Keratinocyte (primary cell): Measurements from ENCODE around the gene HSPG2. TPM values are rescaled to one million over a fixed set of nuclear protein-coding genes. Genes with fewer than 3 reads are reported as not detected.

Source experiments
- DNase-seq: peaks from one replicate; pipeline ENCODE4 v3.0.0-alpha.2; 2011; ENCODE audit warnings: low read depth, missing footprints, low spot score
- FAIRE-seq: peaks from 2 replicates; lab custom pipeline; 2011; peaks lifted over from hg19 to GRCh38; lab: Jason Lieb, UNC
- H2AFZ ChIP-seq: 2 replicates; pipeline ENCODE4 v1.6.0; 2012; ENCODE audit warnings: low read length, control low read depth, inconsistent platforms; ENCODE audit not compliant: control insufficient read depth
- H3K27ac ChIP-seq: 2 replicates; pipeline ENCODE4 v1.5.1; 2011; ENCODE audit warnings: low read length; ENCODE audit not compliant: control insufficient read depth, insufficient read depth
- H3K27me3 ChIP-seq: 3 replicates; pipeline ENCODE4 v1.6.0; 2011; ENCODE audit warnings: low read length; ENCODE audit not compliant: control insufficient read depth, insufficient read depth; ENCODE audit errors: extremely low read depth
- H3K36me3 ChIP-seq, 2 experiments: 2 replicates in 1 of 2; 3 replicates in 1 of 2; pipeline ENCODE4 v1.5.1; 2011; ENCODE audit warnings: low read length in 2 of 2, mild to moderate bottlenecking in 1 of 2; ENCODE audit not compliant: control insufficient read depth in 2 of 2, insufficient read depth in 2 of 2; ENCODE audit errors: extremely low read depth in 1 of 2
- H3K4me1 ChIP-seq: 3 replicates; pipeline ENCODE4 v1.5.1; 2011; ENCODE audit warnings: low read length; ENCODE audit not compliant: control insufficient read depth, insufficient read depth; ENCODE audit errors: extremely low read depth
- H3K4me2 ChIP-seq: 3 replicates; pipeline ENCODE4 v1.6.0; 2011; ENCODE audit warnings: low read depth, low read length; ENCODE audit not compliant: control insufficient read depth, insufficient read depth; ENCODE audit errors: extremely low read depth
- H3K4me3 ChIP-seq, 3 experiments: fragments of 200-600 bp in 1 of 3; sonication (generic) in 1 of 3; 2 replicates in 2 of 3; 3 replicates in 1 of 3; pipeline ENCODE4 v1.5.1; 2011 to 2016; ENCODE audit warnings: low read length in 3 of 3, mild to moderate bottlenecking in 3 of 3, control low read depth in 2 of 3, inconsistent platforms in 1 of 3, low read depth in 1 of 3, mixed read lengths in 1 of 3, mixed run types in 1 of 3, moderate library complexity in 1 of 3; ENCODE audit not compliant: control insufficient read depth in 2 of 3, insufficient read depth in 2 of 3; ENCODE audit errors: extremely low read depth in 1 of 3
- H3K79me2 ChIP-seq: 2 replicates; pipeline ENCODE4 v1.6.0; 2012; ENCODE audit warnings: low read length; ENCODE audit not compliant: control insufficient read depth, insufficient read depth
- H3K9ac ChIP-seq: 3 replicates; pipeline ENCODE4 v1.6.0; 2011; ENCODE audit warnings: low read length; ENCODE audit not compliant: control insufficient read depth, insufficient read depth; ENCODE audit errors: extremely low read depth
- H3K9me1 ChIP-seq: 3 replicates; pipeline ENCODE4 v1.6.0; 2011; ENCODE audit warnings: low read length; ENCODE audit not compliant: control insufficient read depth, insufficient read depth; ENCODE audit errors: extremely low read depth
- H3K9me3 ChIP-seq: 2 replicates; pipeline ENCODE4 v1.5.1; 2012; ENCODE audit warnings: low read depth, low read length; ENCODE audit not compliant: control insufficient read depth
- H4K20me1 ChIP-seq: 3 replicates; pipeline ENCODE4 v1.6.0; 2011; ENCODE audit warnings: low read length; ENCODE audit not compliant: control insufficient read depth, insufficient read depth; ENCODE audit errors: extremely low read depth
- CTCF ChIP-seq, 3 experiments: IDR thresholded peaks in 1 of 3; conservative IDR thresholded peaks in 1 of 3; optimal IDR thresholded peaks in 1 of 3; 2 replicates in 2 of 3; 3 replicates in 1 of 3; pipeline versions ENCODE3 to v1.5.1; 2011; ENCODE audit warnings: low read length in 3 of 3, mild to moderate bottlenecking in 3 of 3, moderate library complexity in 2 of 3, control low read depth in 1 of 3, inconsistent platforms in 1 of 3; ENCODE audit not compliant: insufficient read depth in 2 of 3; ENCODE audit errors: extremely low read depth in 1 of 3
- EZH2 ChIP-seq: IDR thresholded peaks from one replicate; pipeline ENCODE4 v1.6.1; 2012; ENCODE audit warnings: inconsistent platforms, mild to moderate bottlenecking, low read length, moderate library complexity
- dilution Hi-C: fragments of 300-500 bp; cut with MboI; formaldehyde crosslinking; loops from one replicate; pipeline ENCODE4 v1.7.0; 2020; ENCODE audit warnings: low sequenced_read_pairs; ENCODE audit not compliant: extremely low pct_ligation_motif_present
- polyA plus RNA-seq, 5 experiments: library from polyadenylated mRNA; depleted of rRNA in 3 of 5; stranded (reverse) in 3 of 5; stranded (forward) in 1 of 5; unstranded in 1 of 5; fragments of >200 nt; gene quantifications; 1 replicate in 1 of 5; 2 replicates in 3 of 5; 3 replicates in 1 of 5; pipeline versions ENCODE4 v1.2.1 to v1.2.3, GENCODE V29; 2011 to 2012; ENCODE audit warnings: missing spikeins in 2 of 5, low read depth in 1 of 5, low replicate concordance in 1 of 5

Gene HSPG2
- polyA plus RNA-seq, 1 donor (not counting 4 experiments of a cell fraction or from before 2014, with no cell fraction given) = 9.0 TPM

GRCh38 chr1:21783679-21784603 is 153.2 kb downstream of the HSPG2 start:
- no peak for TF ChIP-seq EZH2
- TF ChIP-seq CTCF (optimal IDR thresholded peaks at IDR 0.05 in 1 of 3, IDR thresholded peaks at IDR 0.05 in 1 of 3, conservative IDR thresholded peaks at IDR 0.05 in 1 of 3; ENCODE audit: extremely low read depth in 1 of 3, insufficient read depth in 2 of 3, low read length in 3 of 3) = no peak
- no peaks in the 10 kb centered on the region for H3K9me3 ChIP-seq
- dilution Hi-C loops = no loop called here
- no peaks in the 10 kb centered on the region for H4K20me1 ChIP-seq
- H3K4me1 ChIP-seq = peaks cover 15% of the 10 kb centered on the region
- peak overlapping the region; percentile 100 for H3K9ac ChIP-seq
- no peaks in the 10 kb centered on the region for H3K36me3 ChIP-seq
- peaks cover 38% of the 10 kb centered on the region for H3K79me2 ChIP-seq
- H3K27ac ChIP-seq = peak overlapping the region; percentile 100
- H3K27me3 ChIP-seq = no peaks in the 10 kb centered on the region
- FAIRE-seq = peak; percentile 5
- peak overlapping the region; percentile 93 to 100 (median 99) for H3K4me3 ChIP-seq
- DNase-seq = peak; percentile 80
- peak overlapping the region; percentile 100 for H3K4me2 ChIP-seq
- peak overlapping the region; percentile 22 for H2AFZ ChIP-seq
- H3K9me1 ChIP-seq = no peaks in the 10 kb centered on the region

- Histone ChIP-seq H3K9me1 (no peaks in the 10 kb centered on the region), H3K79me2 (peaks cover 47% of the 10 kb centered on the region), H3K4me3 (peak within 1 kb of the TSS; percentile 93 to 100 (median 99)), H3K4me1 (peaks cover 8% of the 10 kb centered on the region), H3K9ac (peak within 1 kb of the TSS; percentile 100), H3K27ac (peak within 1 kb of the TSS; percentile 100), H4K20me1 (no peaks in the 10 kb centered on the region), H3K36me3 (no peaks in the 10 kb centered on the region), H2AFZ (peak within 1 kb of the TSS; percentile 94), H3K4me2 (peak within 1 kb of the TSS; percentile 100), H3K9me3 (no peaks in the 10 kb centered on the region), H3K27me3 (no peaks in the 10 kb centered on the region)
- FAIRE-seq = peak; percentile 49
- dilution Hi-C loops = no loop called here
- TF ChIP-seq CTCF (optimal IDR thresholded peaks at IDR 0.05 in 1 of 3, IDR thresholded peaks at IDR 0.05 in 1 of 3, conservative IDR thresholded peaks at IDR 0.05 in 1 of 3; ENCODE audit: extremely low read depth in 1 of 3, insufficient read depth in 2 of 3, low read length in 3 of 3) (peak in 1 of 3 experiments; percentile 5), EZH2 (no peak)
- peak; percentile 76 for DNase-seq
Observed at GRCh38 chr1:21782868-21783678, 154.0 kb downstream of the HSPG2 start, which contains the start of gene USP48. Gene USP48 (minus strand): TSS chr1:21783149. CDS start chr1:21782957, 192 bp downstream.
